Immature natural killer cell (primary cell): ENCODE measurements around the gene HECW1. TPM values are rescaled to one million over a fixed set of nuclear protein-coding genes. Genes with fewer than 3 reads are reported as not detected.

Experiments used
- DNase-seq, 3 donors: peaks; one replicate each; pipeline ENCODE4 v3.0.0; 2022; ENCODE audit warnings: mixed read lengths in 1 of 3
- H3K27ac Mint-ChIP-seq, 6 donors: one replicate each; pipeline ENCODE4 v1.8.0; 2020; ENCODE audit warnings: mixed read lengths in 6 of 6, mild to moderate bottlenecking in 5 of 6, inconsistent platforms in 4 of 6, moderate library complexity in 3 of 6
- H3K27me3 Mint-ChIP-seq, 3 donors: one replicate each; pipeline ENCODE4 v1.8.0; 2020 to 2021; ENCODE audit warnings: low read depth in 3 of 3, mild to moderate bottlenecking in 3 of 3, mixed read lengths in 3 of 3, moderate library complexity in 3 of 3, inconsistent platforms in 1 of 3
- H3K36me3 Mint-ChIP-seq, 3 donors: one replicate each; pipeline ENCODE4 v1.8.0; 2020; ENCODE audit warnings: mixed read lengths in 3 of 3, inconsistent platforms in 2 of 3, mild to moderate bottlenecking in 2 of 3
- H3K4me1 Mint-ChIP-seq, 2 donors: one replicate each; pipeline ENCODE4 v1.8.0; 2020; ENCODE audit warnings: inconsistent platforms in 2 of 2, mild to moderate bottlenecking in 2 of 2, mixed read lengths in 2 of 2, moderate library complexity in 1 of 2
- H3K4me3 Mint-ChIP-seq, 5 donors: one replicate each; pipeline ENCODE4 v1.8.0; 2020; ENCODE audit warnings: mild to moderate bottlenecking in 5 of 5, mixed read lengths in 5 of 5, inconsistent platforms in 3 of 5, moderate library complexity in 3 of 5
- H3K9me3 Mint-ChIP-seq, 6 donors: one replicate each; pipeline ENCODE4 v1.8.0; 2020; ENCODE audit warnings: mild to moderate bottlenecking in 6 of 6, mixed read lengths in 6 of 6, inconsistent platforms in 4 of 6, moderate library complexity in 3 of 6
- polyA plus RNA-seq, 3 donors: library from polyadenylated mRNA; unstranded; fragments of 300-500 nt; fragmentation: Illumina TruSeq; gene quantifications; one replicate each; pipeline ENCODE4 v1.2.3, GENCODE V29; 2021

Gene HECW1
- polyA plus RNA-seq, 3 donors from 2014 or later: not detected

GRCh38 chr7:43520201-43520600, 407.8 kb downstream of the HECW1 start:
- peaks cover 0 to 5% (median 0%) of the 10 kb centered on the region in 3 donors for H3K27me3 Mint-ChIP-seq
- H3K27ac Mint-ChIP-seq: no peak overlapping the region
- H3K4me1 Mint-ChIP-seq: no peaks in the 10 kb centered on the region

GRCh38 chr7:43522406-43523156, 410.1 kb downstream of the HECW1 start:
- DNase-seq: no peak
- H3K27ac Mint-ChIP-seq: no peak overlapping the region
- no peaks in the 10 kb centered on the region for H3K4me1 Mint-ChIP-seq
- no peaks in the 10 kb centered on the region for H3K9me3 Mint-ChIP-seq
- H3K27me3 Mint-ChIP-seq: peaks cover 0 to 4% (median 0%) of the 10 kb centered on the region in 3 donors
- no peak overlapping the region for H3K4me3 Mint-ChIP-seq
- no peaks in the 10 kb centered on the region for H3K36me3 Mint-ChIP-seq

More at GRCh38 chr7:43520201-43520600, 407.8 kb downstream of the HECW1 start:
- Mint-ChIP-seq H3K9me3 (no peaks in the 10 kb centered on the region), H3K36me3 (no peaks in the 10 kb centered on the region), H3K4me3 (no peak overlapping the region)
- no peak for DNase-seq

GRCh38 chr7:43528576-43529354, 416.3 kb downstream of the HECW1 start:
- Mint-ChIP-seq H3K27me3 (peaks cover 1 to 4% (median 3%) of the 10 kb centered on the region in 3 donors), H3K27ac (no peak overlapping the region), H3K9me3 (no peaks in the 10 kb centered on the region), H3K36me3 (no peaks in the 10 kb centered on the region), H3K4me3 (no peak overlapping the region), H3K4me1 (no peaks in the 10 kb centered on the region)
- no peak for DNase-seq

GRCh38 chr7:43530553-43531410, 418.3 kb downstream of the HECW1 start:
- Mint-ChIP-seq H3K36me3 (no peaks in the 10 kb centered on the region), H3K9me3 (no peaks in the 10 kb centered on the region), H3K27me3 (peaks cover 0 to 8% (median 4%) of the 10 kb centered on the region in 3 donors), H3K27ac (no peak overlapping the region), H3K4me1 (no peaks in the 10 kb centered on the region), H3K4me3 (no peak overlapping the region)
- no peak for DNase-seq

GRCh38 chr7:43531700-43532099, 419.3 kb downstream of the HECW1 start:
- no peaks in the 10 kb centered on the region for H3K4me1 Mint-ChIP-seq
- no peak overlapping the region for H3K4me3 Mint-ChIP-seq
- H3K27me3 Mint-ChIP-seq: peaks cover 0 to 8% (median 4%) of the 10 kb centered on the region in 3 donors
- H3K36me3 Mint-ChIP-seq: no peaks in the 10 kb centered on the region
- no peak for DNase-seq
- H3K9me3 Mint-ChIP-seq: no peaks in the 10 kb centered on the region
- no peak overlapping the region for H3K27ac Mint-ChIP-seq

GRCh38 chr7:43533801-43534479, 421.5 kb downstream of the HECW1 start:
- Mint-ChIP-seq H3K9me3 (no peaks in the 10 kb centered on the region), H3K27me3 (peaks cover 0 to 14% (median 4%) of the 10 kb centered on the region in 3 donors), H3K36me3 (no peaks in the 10 kb centered on the region), H3K4me1 (no peaks in the 10 kb centered on the region), H3K27ac (no peak overlapping the region), H3K4me3 (no peak overlapping the region)
- DNase-seq: no peak

GRCh38 chr7:43535031-43535451, 422.6 kb downstream of the HECW1 start:
- Mint-ChIP-seq H3K9me3 (no peaks in the 10 kb centered on the region), H3K4me3 (no peak overlapping the region), H3K4me1 (no peaks in the 10 kb centered on the region), H3K36me3 (no peaks in the 10 kb centered on the region), H3K27me3 (peaks cover 0 to 11% (median 0%) of the 10 kb centered on the region in 3 donors), H3K27ac (no peak overlapping the region)
- DNase-seq: no peak

- no peak overlapping the region for H3K27ac Mint-ChIP-seq
- no peak for DNase-seq
- H3K4me1 Mint-ChIP-seq: no peaks in the 10 kb centered on the region
- H3K27me3 Mint-ChIP-seq: peaks cover 0 to 11% (median 0%) of the 10 kb centered on the region in 3 donors
- H3K4me3 Mint-ChIP-seq: no peak overlapping the region
- H3K36me3 Mint-ChIP-seq: no peaks in the 10 kb centered on the region
- H3K9me3 Mint-ChIP-seq: no peaks in the 10 kb centered on the region
Measured at GRCh38 chr7:43535810-43536585, 423.6 kb downstream of the HECW1 start.

- H3K4me1 Mint-ChIP-seq: no peaks in the 10 kb centered on the region
- no peak overlapping the region for H3K27ac Mint-ChIP-seq
- H3K9me3 Mint-ChIP-seq: no peaks in the 10 kb centered on the region
- DNase-seq: no peak
- H3K4me3 Mint-ChIP-seq: no peak overlapping the region
- no peaks in the 10 kb centered on the region for H3K36me3 Mint-ChIP-seq
- H3K27me3 Mint-ChIP-seq: peaks cover 0 to 11% (median 0%) of the 10 kb centered on the region in 3 donors
Measured at GRCh38 chr7:43536773-43537172, 424.3 kb downstream of the HECW1 start.

- no peak overlapping the region for H3K27ac Mint-ChIP-seq
- no peaks in the 10 kb centered on the region for H3K4me1 Mint-ChIP-seq
- H3K4me3 Mint-ChIP-seq: no peak overlapping the region
- no peak for DNase-seq
- no peaks in the 10 kb centered on the region for H3K9me3 Mint-ChIP-seq
- H3K27me3 Mint-ChIP-seq: peaks cover 0 to 13% (median 0%) of the 10 kb centered on the region in 3 donors
- no peaks in the 10 kb centered on the region for H3K36me3 Mint-ChIP-seq
Measured at GRCh38 chr7:43537765-43538403, 425.4 kb downstream of the HECW1 start.

GRCh38 chr7:43538404-43538771, 425.9 kb downstream of the HECW1 start:
- Mint-ChIP-seq H3K27me3 (peaks cover 0 to 15% (median 0%) of the 10 kb centered on the region in 3 donors), H3K4me1 (no peaks in the 10 kb centered on the region), H3K36me3 (no peaks in the 10 kb centered on the region), H3K9me3 (no peaks in the 10 kb centered on the region), H3K27ac (no peak overlapping the region), H3K4me3 (no peak overlapping the region)
- no peak for DNase-seq

GRCh38 chr7:43540471-43540870, 428.0 kb downstream of the HECW1 start:
- DNase-seq: no peak
- Mint-ChIP-seq H3K4me3 (no peak overlapping the region), H3K36me3 (no peaks in the 10 kb centered on the region), H3K4me1 (no peaks in the 10 kb centered on the region), H3K9me3 (no peaks in the 10 kb centered on the region), H3K27me3 (peaks cover 0 to 10% (median 0%) of the 10 kb centered on the region in 3 donors), H3K27ac (no peak overlapping the region)
